ENCODE results near the gene UIMC1.
"Not testable (repeated sequence)": the region's sequence is repeated elsewhere in the genome, so short reads cannot be mapped to it uniquely, and the experiment has no call there.

The UIMC1 gene

DNA sequence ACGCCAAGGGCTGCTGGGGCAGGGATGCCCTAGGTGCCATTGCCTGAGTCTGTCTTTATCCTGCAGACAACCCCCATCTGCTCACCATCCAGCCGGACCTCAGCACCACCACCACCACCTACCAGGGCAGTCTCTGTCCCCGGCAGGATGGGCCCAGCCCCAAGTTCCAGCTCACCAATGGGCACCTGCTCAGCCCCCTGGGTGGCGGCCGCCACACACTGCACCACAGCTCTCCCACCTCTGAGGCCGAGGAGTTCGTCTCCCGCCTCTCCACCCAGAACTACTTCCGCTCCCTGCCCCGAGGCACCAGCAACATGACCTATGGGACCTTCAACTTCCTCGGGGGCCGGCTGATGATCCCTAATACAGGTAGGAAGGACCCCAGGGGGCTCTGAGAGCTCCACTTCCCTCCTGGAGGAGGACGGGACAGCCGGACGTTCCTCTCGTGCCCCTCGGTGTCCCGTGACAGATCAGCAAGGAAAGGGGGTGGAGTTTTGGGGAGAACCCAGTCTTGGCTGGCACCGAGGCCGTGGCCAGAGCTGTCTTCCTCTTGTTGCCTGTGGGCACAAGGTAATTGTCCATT, 132.3 kb downstream of the UIMC1 start:
- Mint-ChIP-seq H3K36me3 (ENCODE audit: low read depth) (no peaks in the 10 kb centered on the region), H3K9me3 (no peaks in the 10 kb centered on the region), H3K4me3 (no peak overlapping the region), H3K27me3 (peaks cover 29% of the 10 kb centered on the region), H3K4me1 (peaks cover 10% of the 10 kb centered on the region), H3K27ac (no peak overlapping the region)
- ATAC-seq: no peak
- no peak for DNase-seq

DNA sequence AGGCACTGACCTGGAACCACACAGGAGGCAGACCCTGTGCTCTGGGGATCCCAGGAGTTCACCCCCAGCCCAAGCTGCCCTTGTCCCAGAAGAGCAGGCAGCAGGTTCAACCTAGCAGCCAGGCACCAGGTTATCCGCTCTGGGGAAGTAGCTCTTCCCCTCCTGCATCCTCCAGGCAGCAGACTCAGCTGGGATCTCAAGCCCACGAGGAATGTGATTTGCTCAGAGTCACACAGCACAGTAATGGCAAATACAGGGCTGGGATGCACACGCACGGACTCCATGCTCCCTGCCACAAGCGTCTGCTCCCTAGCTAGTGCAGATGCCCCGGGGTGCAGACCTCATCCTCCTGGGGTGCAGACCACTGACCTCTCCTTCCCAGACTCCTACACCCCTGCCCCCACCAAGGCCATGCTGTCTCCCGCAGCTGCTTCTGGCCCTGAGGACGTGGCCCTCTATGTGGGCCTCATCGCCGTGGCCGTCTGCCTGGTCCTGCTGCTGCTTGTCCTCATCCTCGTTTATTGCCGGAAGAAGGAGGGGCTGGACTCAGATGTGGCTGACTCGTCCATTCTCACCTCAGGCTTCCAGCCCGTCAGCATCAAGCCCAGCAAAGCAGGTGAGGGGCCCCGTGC, 132.9 kb downstream of the UIMC1 start:
- Mint-ChIP-seq H3K27ac (no peak overlapping the region), H3K4me3 (no peak overlapping the region), H3K4me1 (peaks cover 10% of the 10 kb centered on the region), H3K9me3 (no peaks in the 10 kb centered on the region), H3K36me3 (ENCODE audit: low read depth) (no peaks in the 10 kb centered on the region), H3K27me3 (peaks cover 27% of the 10 kb centered on the region)
- ATAC-seq: no peak
- no peak for DNase-seq

DNA sequence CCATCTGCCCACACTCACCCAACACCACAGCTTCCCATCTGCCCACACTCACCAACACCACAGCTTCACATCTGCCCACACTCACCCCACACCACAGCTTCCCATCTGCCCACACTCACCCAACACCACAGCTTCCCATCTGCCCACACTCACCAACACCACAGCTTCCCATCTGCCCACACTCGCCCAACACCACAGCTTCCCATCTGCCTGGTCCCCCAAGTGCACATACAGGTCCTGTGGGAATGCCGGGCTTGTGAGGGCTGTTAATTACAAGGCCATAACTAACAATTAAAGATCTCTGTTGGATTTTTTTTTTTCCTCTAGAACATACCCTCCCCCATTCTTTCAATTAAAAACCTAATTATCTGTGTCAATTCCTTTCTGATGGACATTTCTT, 133.6 kb downstream of the UIMC1 start:
- peaks cover 10% of the 10 kb centered on the region for H3K4me1 Mint-ChIP-seq
- not testable (repeated sequence) for H3K27ac Mint-ChIP-seq; H3K4me3 Mint-ChIP-seq; H3K36me3 Mint-ChIP-seq (ENCODE audit: low read depth); DNase-seq; H3K9me3 Mint-ChIP-seq; ATAC-seq
- H3K27me3 Mint-ChIP-seq: peaks cover 27% of the 10 kb centered on the region

DNA sequence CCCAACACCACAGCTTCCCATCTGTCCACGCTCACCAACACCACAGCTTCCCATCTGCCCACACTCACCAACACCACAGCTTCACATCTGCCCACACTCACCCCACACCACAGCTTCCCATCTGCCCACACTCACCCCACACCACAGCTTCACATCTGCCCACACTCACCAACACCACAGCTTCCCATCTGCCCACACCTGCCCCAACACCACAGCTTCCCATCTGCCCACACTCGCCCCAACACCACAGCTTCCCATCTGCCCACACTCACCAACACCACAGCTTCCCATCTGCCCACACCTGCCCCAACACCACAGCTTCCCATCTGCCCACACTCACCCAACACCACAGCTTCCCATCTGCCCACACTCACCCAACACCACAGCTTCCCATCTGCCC, 134.0 kb downstream of the UIMC1 start:
- H3K36me3 Mint-ChIP-seq (ENCODE audit: low read depth); H3K4me3 Mint-ChIP-seq; ATAC-seq; H3K27ac Mint-ChIP-seq; H3K9me3 Mint-ChIP-seq; DNase-seq: not testable (repeated sequence)
- peaks cover 10% of the 10 kb centered on the region for H3K4me1 Mint-ChIP-seq
- H3K27me3 Mint-ChIP-seq: peaks cover 27% of the 10 kb centered on the region

DNA sequence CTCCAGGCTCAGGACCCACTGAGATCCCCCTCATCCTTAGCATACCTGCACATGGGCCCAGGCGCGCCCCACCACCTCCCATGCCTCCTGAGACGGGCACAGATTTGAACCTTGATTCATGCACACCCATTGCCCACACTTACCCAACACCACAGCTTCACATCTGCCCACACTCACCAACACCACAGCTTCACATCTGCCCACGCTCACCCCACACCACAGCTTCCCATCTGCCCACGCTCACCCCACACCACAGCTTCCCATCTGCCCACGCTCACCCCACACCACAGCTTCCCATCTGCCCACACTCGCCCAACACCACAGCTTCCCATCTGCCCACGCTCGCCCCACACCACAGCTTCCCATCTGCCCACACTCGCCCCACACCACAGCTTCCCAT, 135.9 kb downstream of the UIMC1 start:
- ATAC-seq; H3K4me1 Mint-ChIP-seq; H3K36me3 Mint-ChIP-seq (ENCODE audit: low read depth): not testable (repeated sequence)

DNA sequence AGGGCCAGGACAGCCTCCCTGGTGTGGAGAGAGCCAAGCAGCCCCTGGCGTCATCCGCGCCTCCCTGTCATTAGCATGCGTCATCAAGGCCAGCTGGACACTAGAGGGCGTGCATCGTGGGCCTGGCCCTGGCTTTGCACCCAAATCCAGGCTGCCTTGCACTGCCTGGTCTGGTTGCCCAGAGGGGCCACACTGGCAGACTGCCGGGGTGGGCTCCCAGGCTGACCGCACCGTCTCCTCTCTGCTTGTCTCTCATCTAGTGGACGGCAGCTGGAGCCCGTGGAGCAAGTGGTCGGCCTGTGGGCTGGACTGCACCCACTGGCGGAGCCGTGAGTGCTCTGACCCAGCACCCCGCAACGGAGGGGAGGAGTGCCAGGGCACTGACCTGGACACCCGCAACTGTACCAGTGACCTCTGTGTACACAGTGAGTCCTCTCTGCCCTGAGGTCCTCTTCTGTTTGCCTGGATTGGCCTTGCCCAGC, 136.4 kb downstream of the UIMC1 start:
- Mint-ChIP-seq H3K27me3 (peaks cover 26% of the 10 kb centered on the region), H3K4me3 (no peak overlapping the region), H3K4me1 (no peaks in the 10 kb centered on the region), H3K27ac (no peak overlapping the region), H3K9me3 (no peaks in the 10 kb centered on the region), H3K36me3 (ENCODE audit: low read depth) (no peaks in the 10 kb centered on the region)
- ATAC-seq (no peak), DNase-seq (no peak)

More for the DNA sequence above, 135.9 kb downstream of the UIMC1 start:
- not testable (repeated sequence) for H3K9me3 Mint-ChIP-seq, H3K27ac Mint-ChIP-seq, DNase-seq, H3K4me3 Mint-ChIP-seq
- H3K27me3 Mint-ChIP-seq: peaks cover 28% of the 10 kb centered on the region

DNA sequence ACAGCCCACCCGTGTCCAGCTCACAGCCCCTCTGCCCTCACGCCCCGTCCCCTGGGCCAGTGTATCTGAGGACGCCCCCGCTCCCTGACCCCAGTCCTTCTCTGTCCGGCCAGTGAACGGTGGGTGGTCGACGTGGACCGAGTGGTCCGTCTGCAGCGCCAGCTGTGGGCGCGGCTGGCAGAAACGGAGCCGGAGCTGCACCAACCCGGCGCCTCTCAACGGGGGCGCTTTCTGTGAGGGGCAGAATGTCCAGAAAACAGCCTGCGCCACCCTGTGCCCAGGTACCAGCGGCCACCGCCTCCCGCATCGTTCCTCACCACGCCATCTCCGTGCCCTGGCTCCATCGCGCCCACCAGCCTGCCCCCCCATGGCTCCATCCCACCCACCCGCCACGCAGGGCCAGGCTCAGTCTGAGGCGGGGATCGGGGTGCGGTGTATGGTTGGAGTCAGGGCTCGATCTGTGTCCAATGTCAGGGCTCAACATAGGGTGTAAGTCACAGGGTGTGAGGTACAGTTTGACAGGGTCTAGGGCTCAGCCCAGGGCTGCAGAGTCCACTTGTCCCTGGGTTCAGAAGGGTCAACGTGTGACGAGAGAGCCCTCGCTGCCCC, 137.0 kb downstream of the UIMC1 start:
- ATAC-seq (no peak), DNase-seq (no peak)
- no peaks in the 10 kb centered on the region for H3K36me3 Mint-ChIP-seq (ENCODE audit: low read depth)
- H3K27ac Mint-ChIP-seq: no peak overlapping the region
- peaks cover 25% of the 10 kb centered on the region for H3K27me3 Mint-ChIP-seq
- H3K4me1 Mint-ChIP-seq: no peaks in the 10 kb centered on the region
- no peaks in the 10 kb centered on the region for H3K9me3 Mint-ChIP-seq
- no peak overlapping the region for H3K4me3 Mint-ChIP-seq

DNA sequence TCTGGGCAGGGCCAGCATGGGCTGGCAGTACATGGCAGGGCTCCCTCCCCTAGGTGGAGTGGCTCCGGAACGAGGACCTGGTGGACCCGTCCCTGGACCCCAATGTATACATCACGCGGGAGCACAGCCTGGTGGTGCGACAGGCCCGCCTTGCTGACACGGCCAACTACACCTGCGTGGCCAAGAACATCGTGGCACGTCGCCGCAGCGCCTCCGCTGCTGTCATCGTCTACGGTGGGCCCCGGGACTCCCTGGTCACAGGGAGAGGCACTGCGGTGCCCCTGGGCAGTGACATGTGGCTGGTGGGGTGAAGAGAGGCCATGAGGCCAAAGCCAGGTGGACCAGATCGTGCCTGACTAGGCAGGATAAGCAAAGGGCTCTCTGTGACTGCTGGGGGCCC, 137.8 kb downstream of the UIMC1 start:
- Mint-ChIP-seq H3K4me3 (no peak overlapping the region), H3K4me1 (no peaks in the 10 kb centered on the region), H3K9me3 (no peaks in the 10 kb centered on the region), H3K36me3 (ENCODE audit: low read depth) (no peaks in the 10 kb centered on the region), H3K27me3 (peaks cover 27% of the 10 kb centered on the region), H3K27ac (no peak overlapping the region)
- DNase-seq (no peak), ATAC-seq (no peak)

DNA sequence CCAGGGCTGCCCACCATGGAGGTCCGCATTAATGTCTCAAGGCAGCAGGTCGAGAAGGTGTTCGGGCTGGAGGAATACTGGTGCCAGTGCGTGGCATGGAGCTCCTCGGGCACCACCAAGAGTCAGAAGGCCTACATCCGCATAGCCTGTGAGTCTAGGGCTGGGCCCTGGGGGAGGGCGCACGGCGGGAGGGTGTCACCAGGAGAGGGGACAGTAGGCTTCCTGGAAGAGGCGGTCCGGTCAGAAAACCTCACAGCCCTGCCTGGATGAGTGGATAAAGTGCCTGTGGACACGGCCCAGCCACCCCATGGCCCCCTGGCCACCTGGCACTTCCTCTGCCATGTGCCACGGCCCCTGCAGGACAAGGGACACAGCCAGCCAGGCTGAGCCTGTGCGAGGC, 138.5 kb downstream of the UIMC1 start:
- no peak for ATAC-seq
- DNase-seq: no peak
- H3K4me3 Mint-ChIP-seq: no peak overlapping the region
- no peaks in the 10 kb centered on the region for H3K36me3 Mint-ChIP-seq (ENCODE audit: low read depth)
- no peaks in the 10 kb centered on the region for H3K9me3 Mint-ChIP-seq
- no peak overlapping the region for H3K27ac Mint-ChIP-seq
- H3K27me3 Mint-ChIP-seq: peaks cover 30% of the 10 kb centered on the region
- H3K4me1 Mint-ChIP-seq: no peaks in the 10 kb centered on the region

DNA sequence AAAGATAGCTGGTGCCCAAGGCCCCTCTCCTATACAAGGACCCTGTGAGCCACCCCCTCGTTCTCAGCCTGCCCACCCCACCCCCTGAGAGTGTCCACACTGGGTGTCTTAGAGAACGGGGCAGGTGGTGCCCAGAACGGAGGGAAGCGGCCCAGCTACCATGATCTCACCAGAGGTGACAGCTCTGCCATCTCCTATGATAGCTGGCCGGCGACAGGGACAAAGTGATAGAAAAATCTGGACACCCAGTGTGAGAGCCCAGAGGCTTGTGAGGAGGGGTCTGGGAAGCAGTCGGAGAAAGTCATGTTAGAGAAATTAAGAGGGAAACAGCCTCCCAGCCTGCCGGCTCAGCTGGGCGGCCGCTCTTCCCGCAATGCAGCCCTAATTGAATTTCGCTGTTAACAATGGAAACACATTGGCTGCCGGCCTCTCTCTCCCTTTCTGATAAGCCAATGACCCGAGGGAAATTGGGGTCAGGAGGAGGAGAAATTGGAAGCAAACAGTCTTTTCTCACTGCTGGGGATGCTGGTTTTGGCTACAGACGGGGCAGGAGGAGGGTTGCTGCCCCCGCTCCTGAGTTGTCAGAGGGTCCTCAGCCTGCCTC, 139.8 kb downstream of the UIMC1 start:
- H3K9me3 Mint-ChIP-seq: no peaks in the 10 kb centered on the region
- H3K27ac Mint-ChIP-seq: no peak overlapping the region
- H3K4me3 Mint-ChIP-seq: no peak overlapping the region
- H3K4me1 Mint-ChIP-seq: no peaks in the 10 kb centered on the region
- DNase-seq (no peak), ATAC-seq (no peak)
- H3K27me3 Mint-ChIP-seq: peaks cover 33% of the 10 kb centered on the region
- H3K36me3 Mint-ChIP-seq (ENCODE audit: low read depth): no peaks in the 10 kb centered on the region

DNA sequence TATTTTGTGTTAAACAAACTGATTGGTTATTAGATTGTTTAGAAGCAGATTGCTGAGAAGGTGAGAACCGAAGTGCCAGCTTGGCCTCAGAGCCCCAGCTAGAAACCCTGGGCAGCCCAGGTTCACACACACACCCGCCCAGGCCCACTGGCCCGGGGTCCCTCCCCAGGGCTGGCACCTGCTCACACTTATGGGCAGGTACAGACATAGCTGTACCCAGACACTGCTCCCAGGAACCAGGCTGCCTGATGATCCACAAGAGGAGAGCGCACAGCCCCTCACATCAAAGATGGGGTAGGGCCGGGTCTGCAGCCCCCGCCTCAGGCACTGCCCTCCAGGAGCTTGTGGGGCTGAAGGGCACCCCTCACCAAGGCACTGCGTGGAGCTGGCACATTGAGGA, 140.6 kb downstream of the UIMC1 start:
- Mint-ChIP-seq H3K27me3 (peaks cover 35% of the 10 kb centered on the region), H3K36me3 (ENCODE audit: low read depth) (no peaks in the 10 kb centered on the region)

DNA sequence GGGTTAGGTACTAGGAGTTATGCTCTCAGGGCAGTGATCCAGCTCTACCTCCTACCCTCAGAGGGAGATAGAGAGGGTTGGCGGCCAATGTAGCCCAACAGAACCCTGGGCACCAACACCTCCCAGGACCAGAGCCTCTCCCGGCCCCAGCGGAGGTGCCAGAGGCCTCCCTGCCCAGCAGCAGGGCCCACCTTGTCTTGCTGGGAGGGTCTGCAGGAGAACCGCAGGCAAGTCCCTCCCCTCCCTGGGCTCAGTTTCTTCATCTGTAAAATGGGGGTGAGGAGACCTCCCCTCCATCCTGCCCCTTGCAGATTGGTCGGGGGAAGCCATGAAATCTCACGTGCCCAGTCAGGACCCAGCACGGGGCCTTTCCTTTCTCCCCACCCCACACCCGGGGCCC, 141.8 kb downstream of the UIMC1 start:
- Mint-ChIP-seq H3K4me1 (no peaks in the 10 kb centered on the region), H3K9me3 (no peaks in the 10 kb centered on the region), H3K27me3 (peaks cover 35% of the 10 kb centered on the region), H3K27ac (no peak overlapping the region), H3K36me3 (ENCODE audit: low read depth) (no peaks in the 10 kb centered on the region), H3K4me3 (no peak overlapping the region)
- DNase-seq (no peak), ATAC-seq (no peak)

More for the DNA sequence above, 140.6 kb downstream of the UIMC1 start:
- Mint-ChIP-seq H3K4me3 (no peak overlapping the region), H3K4me1 (no peaks in the 10 kb centered on the region), H3K27ac (no peak overlapping the region), H3K9me3 (no peaks in the 10 kb centered on the region)
- ATAC-seq (no peak), DNase-seq (no peak)

DNA sequence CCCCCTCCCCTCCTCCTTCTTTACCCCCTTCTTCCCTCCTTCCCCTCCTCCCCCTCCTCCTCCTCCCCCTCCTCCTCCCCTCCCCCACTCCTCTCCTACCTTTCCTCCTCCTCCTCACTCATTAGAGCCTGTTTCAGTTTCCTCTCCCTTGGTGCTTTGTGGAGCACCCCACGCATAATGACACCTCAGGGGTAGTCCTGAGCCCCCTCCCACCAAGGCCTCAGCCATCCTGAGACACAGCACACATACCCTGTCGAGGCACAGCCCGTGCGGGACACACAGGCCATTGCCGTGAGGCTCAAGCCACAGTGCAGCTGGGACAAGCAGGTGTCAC, 142.8 kb downstream of the UIMC1 start:
- no peak for DNase-seq
- no peak for ATAC-seq
- no peak overlapping the region for H3K27ac Mint-ChIP-seq
- H3K27me3 Mint-ChIP-seq: peaks cover 35% of the 10 kb centered on the region
- no peaks in the 10 kb centered on the region for H3K36me3 Mint-ChIP-seq (ENCODE audit: low read depth)
- H3K4me1 Mint-ChIP-seq: no peaks in the 10 kb centered on the region
- H3K9me3 Mint-ChIP-seq: no peaks in the 10 kb centered on the region
- H3K4me3 Mint-ChIP-seq: no peak overlapping the region

DNA sequence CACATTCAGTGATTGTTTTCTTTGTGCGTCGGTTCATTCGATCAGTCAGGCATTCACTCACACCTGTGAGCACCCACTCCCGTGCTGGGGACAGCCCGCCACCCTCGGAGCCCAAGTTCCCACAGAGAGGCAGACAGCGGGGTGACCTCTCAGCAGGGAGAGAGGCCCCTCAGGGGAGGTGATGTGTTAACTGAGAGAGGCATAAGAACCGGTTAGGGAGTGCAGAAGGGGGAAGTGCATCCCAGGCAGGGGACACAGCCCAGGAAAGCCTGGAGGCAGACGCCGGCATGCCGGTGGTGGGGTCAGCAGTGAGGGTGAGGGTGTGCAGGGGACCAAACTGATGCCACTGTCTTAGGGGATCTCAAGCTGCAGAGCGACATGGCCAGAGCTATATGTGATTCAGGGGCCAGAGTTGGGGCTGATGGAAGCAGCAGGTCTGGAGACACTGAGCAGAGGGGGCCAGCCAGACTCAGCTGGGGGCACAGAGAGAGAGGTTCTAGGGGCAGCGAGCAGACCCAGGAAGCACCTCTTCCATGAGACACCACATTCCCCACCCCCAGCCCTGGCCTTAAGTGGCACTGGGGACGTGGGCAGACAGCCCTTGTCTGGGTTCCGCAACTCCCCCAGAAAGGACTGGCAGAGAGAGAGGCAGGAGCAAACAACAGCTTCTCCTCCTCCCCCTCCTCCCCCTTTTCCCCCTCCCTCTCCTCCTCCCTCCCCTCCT, 143.4 kb downstream of the UIMC1 start:
- peaks cover 39% of the 10 kb centered on the region for H3K27me3 Mint-ChIP-seq

More for the DNA sequence above, 143.4 kb downstream of the UIMC1 start:
- H3K4me1 Mint-ChIP-seq: no peaks in the 10 kb centered on the region
- DNase-seq (no peak), ATAC-seq (no peak)
- H3K4me3 Mint-ChIP-seq: no peak overlapping the region
- no peak overlapping the region for H3K27ac Mint-ChIP-seq
- H3K9me3 Mint-ChIP-seq: no peaks in the 10 kb centered on the region
- H3K36me3 Mint-ChIP-seq (ENCODE audit: low read depth): no peaks in the 10 kb centered on the region
